Sigmoid colon (tissue), 7 donors: ENCODE results near the gene SLC7A8. TPM values are rescaled to one million over a fixed set of nuclear protein-coding genes. Genes with fewer than 3 reads are reported as not detected.
"Not testable (repeated sequence)": the region's sequence is repeated elsewhere in the genome, so short reads cannot be mapped to it uniquely, and the experiment has no call there.

ENCODE experiments used
- DNase-seq: peaks from one replicate; pipeline ENCODE4 v3.0.0-alpha.2; 2019
- H3K27ac ChIP-seq, 4 donors: fragments of 200-600 bp; sonication (generic); one replicate each; pipeline ENCODE4 v1.5.1; 2016 to 2019; ENCODE audit warnings: mild to moderate bottlenecking in 1 of 4
- H3K27me3 ChIP-seq, 3 donors: fragments of 200-600 bp; sonication (generic); one replicate each; pipeline ENCODE4 v1.5.1; 2019; ENCODE audit warnings: mild to moderate bottlenecking in 1 of 3
- H3K36me3 ChIP-seq, 4 donors: fragments of 200-600 bp; sonication (generic); one replicate each; pipeline ENCODE4 v1.5.1; 2016 to 2019
- H3K4me1 ChIP-seq, 4 donors: fragments of 200-600 bp; sonication (generic); one replicate each; pipeline ENCODE4 v1.5.1; 2017 to 2019
- H3K4me3 ChIP-seq, 4 donors: fragments of 200-600 bp; sonication (generic); one replicate each; pipeline ENCODE4 v1.5.1; 2017 to 2019; ENCODE audit warnings: mild to moderate bottlenecking in 2 of 4, moderate library complexity in 1 of 4
- H3K9me3 ChIP-seq, 4 donors: fragments of 200-600 bp in 3 of 4; sonication (generic) in 3 of 4; one replicate each; pipeline versions ENCODE4 v1.5.1 to v1.6.1; 2013 to 2019
- CTCF ChIP-seq, 4 experiments: fragments of 450-650 bp in 3 of 4; fragments of 200-600 bp in 1 of 4; IDR thresholded peaks; one replicate each; pipeline ENCODE4 v1.5.1; 2016 to 2019; ENCODE audit warnings: antibody characterized with exemption in 4 of 4, mild to moderate bottlenecking in 3 of 4, moderate library complexity in 2 of 4
- EP300 ChIP-seq, 4 donors: sonication (generic); formaldehyde crosslinking; IDR thresholded peaks; one replicate each; pipeline ENCODE4 v1.6.1; 2017; ENCODE audit warnings: antibody characterized with exemption in 4 of 4
- POLR2A ChIP-seq, 2 donors: fragments of 450-650 bp; IDR thresholded peaks; one replicate each; pipeline ENCODE4 v1.6.1; 2016; ENCODE audit warnings: antibody characterized with exemption in 2 of 2, mild to moderate bottlenecking in 2 of 2, moderate library complexity in 2 of 2
- POLR2AphosphoS5 ChIP-seq, 4 donors: sonication (generic); formaldehyde crosslinking; IDR thresholded peaks; one replicate each; pipeline ENCODE4 v1.6.1; 2017; ENCODE audit warnings: antibody characterized with exemption in 4 of 4
- WGBS, 2 donors: extraction: QIAGEN DNeasy Blood & Tissue Kit; methylation state at CpG; one replicate each; pipeline ENCODE4 v1.1.7; 2013; 5-methylcytosine and 5-hydroxymethylcytosine counted together
- intact Hi-C: fragments of 100-400 bp; cut with DNase I; formaldehyde crosslinking; loops from one replicate; pipeline ENCODE4 v1.15.1; 2023
- polyA plus RNA-seq, 3 donors: library from polyadenylated mRNA; stranded (reverse); fragments of 200-250 nt; gene quantifications; one replicate each; pipeline ENCODE4 v1.2.3, GENCODE V29; 2013
- total RNA-seq, 4 donors: library from RNA; depleted of rRNA; stranded (reverse); fragments of >200 nt; gene quantifications; one replicate each; pipeline ENCODE4 v1.1.0, GENCODE V29; 2016
- donor health status: healthy with polysubstance abuse.
- donor health status: Bipolar disorder and iron deficiency.
- donor health status: healthy.

Gene SLC7A8
- total and polyA plus RNA-seq, 7 donors = 5.5 to 24.7 (median 13.2) TPM

- Histone ChIP-seq H3K4me3 (no peak overlapping the region), H3K9me3 (no peaks in the 10 kb centered on the region), H3K27me3 (peaks cover 0 to 26% (median 3%) of the 10 kb centered on the region in 3 donors), H3K27ac (no peak overlapping the region), H3K4me1 (peaks cover 0 to 5% (median 4%) of the 10 kb centered on the region in 4 donors), H3K36me3 (no peaks in the 10 kb centered on the region)
- 86 to 90% methylated on average over 1 of the region's 1 CpG for WGBS, 2 donors
- TF ChIP-seq EP300 (IDR thresholded peaks at IDR 0.05) (no peak), CTCF (IDR thresholded peaks at IDR 0.05) (no peak), POLR2AphosphoS5 (IDR thresholded peaks at IDR 0.05) (no peak), POLR2A (IDR thresholded peaks at IDR 0.05) (no peak)
- intact Hi-C loops = no loop called here
- DNase-seq = no peak
Measured at GRCh38 chr14:23109769-23110168, 73.7 kb downstream of the SLC7A8 start.

GRCh38 chr14:23108169-23108568 is 75.3 kb downstream of the SLC7A8 start:
- intact Hi-C loops, H3K4me3 ChIP-seq, H3K27me3 ChIP-seq, H3K27ac ChIP-seq, H3K36me3 ChIP-seq, DNase-seq, H3K9me3 ChIP-seq: not testable (repeated sequence)
- 85 to 94% methylated on average over 24 of the region's 24 CpGs for WGBS, 2 donors
- H3K4me1 ChIP-seq = peaks cover 0 to 10% (median 9%) of the 10 kb centered on the region in 4 donors

DNA sequence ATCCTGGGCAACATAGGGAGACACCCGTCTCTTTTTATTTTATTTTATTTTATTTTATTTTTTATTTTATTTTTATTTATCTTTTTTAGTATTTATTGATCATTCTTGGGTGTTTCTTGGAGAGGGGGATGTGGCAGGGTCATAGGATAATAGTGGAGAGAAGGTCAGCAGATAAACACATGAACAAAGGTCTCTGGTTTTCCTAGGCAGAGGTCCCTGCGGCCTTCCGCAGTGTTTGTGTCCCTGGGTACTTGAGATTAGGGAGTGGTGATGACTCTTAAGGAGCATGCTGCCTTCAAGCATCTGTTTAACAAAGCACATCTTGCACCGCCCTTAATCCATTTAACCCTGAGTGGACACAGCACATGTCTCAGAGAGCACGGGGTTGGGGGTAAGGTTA is 75.8 kb downstream of the SLC7A8 start:
- intact Hi-C loops, H3K27me3 ChIP-seq, DNase-seq, H3K36me3 ChIP-seq, H3K27ac ChIP-seq, H3K4me3 ChIP-seq, H3K9me3 ChIP-seq: not testable (repeated sequence)
- peaks cover 0 to 10% (median 9%) of the 10 kb centered on the region in 4 donors for H3K4me1 ChIP-seq
- WGBS, 2 donors = 85 to 89% methylated on average over 1 to 3 of the region's 5 CpGs

DNA sequence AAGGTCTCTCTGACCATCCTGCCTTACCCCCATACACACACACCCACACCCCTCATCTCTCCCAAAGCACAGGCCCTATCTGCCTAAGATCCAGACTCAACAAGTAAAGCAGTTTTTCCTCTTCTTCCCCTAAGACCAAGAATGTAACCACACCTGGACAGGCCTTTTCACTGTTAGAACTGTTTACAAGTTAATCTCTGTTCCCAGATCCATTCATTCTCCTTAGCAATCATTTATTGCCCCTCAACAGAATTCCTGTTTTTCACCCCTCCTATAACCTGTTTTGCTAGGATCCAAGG is 76.8 kb downstream of the SLC7A8 start:
- Histone ChIP-seq H3K9me3 (no peaks in the 10 kb centered on the region), H3K27ac (no peak overlapping the region), H3K27me3 (peaks cover 0 to 3% (median 0%) of the 10 kb centered on the region in 3 donors), H3K4me3 (no peak overlapping the region), H3K36me3 (no peaks in the 10 kb centered on the region), H3K4me1 (peaks cover 0 to 10% (median 9%) of the 10 kb centered on the region in 4 donors)
- intact Hi-C loops = no loop called here
- DNase-seq = no peak
- no peak for TF ChIP-seq CTCF (IDR thresholded peaks at IDR 0.05)
- no peak for TF ChIP-seq EP300 (IDR thresholded peaks at IDR 0.05)
- TF ChIP-seq POLR2A (IDR thresholded peaks at IDR 0.05) = no peak
- no peak for TF ChIP-seq POLR2AphosphoS5 (IDR thresholded peaks at IDR 0.05)

- intact Hi-C loops = no loop called here
- 85 to 86% methylated on average over 4 of the region's 4 CpGs for WGBS, 2 donors
- Histone ChIP-seq H3K9me3 (no peaks in the 10 kb centered on the region), H3K4me1 (peaks cover 0 to 10% (median 9%) of the 10 kb centered on the region in 4 donors), H3K27me3 (no peaks in the 10 kb centered on the region), H3K27ac (peak overlapping the region in 1 of 4 donors; percentile 15), H3K4me3 (no peak overlapping the region), H3K36me3 (no peaks in the 10 kb centered on the region)
- DNase-seq = peak; percentile 13
- TF ChIP-seq CTCF (IDR thresholded peaks at IDR 0.05) (no peak), EP300 (IDR thresholded peaks at IDR 0.05) (no peak), POLR2AphosphoS5 (IDR thresholded peaks at IDR 0.05) (no peak), POLR2A (IDR thresholded peaks at IDR 0.05) (no peak)
Measured at GRCh38 chr14:23105348-23105824, 78.1 kb downstream of the SLC7A8 start.

DNA sequence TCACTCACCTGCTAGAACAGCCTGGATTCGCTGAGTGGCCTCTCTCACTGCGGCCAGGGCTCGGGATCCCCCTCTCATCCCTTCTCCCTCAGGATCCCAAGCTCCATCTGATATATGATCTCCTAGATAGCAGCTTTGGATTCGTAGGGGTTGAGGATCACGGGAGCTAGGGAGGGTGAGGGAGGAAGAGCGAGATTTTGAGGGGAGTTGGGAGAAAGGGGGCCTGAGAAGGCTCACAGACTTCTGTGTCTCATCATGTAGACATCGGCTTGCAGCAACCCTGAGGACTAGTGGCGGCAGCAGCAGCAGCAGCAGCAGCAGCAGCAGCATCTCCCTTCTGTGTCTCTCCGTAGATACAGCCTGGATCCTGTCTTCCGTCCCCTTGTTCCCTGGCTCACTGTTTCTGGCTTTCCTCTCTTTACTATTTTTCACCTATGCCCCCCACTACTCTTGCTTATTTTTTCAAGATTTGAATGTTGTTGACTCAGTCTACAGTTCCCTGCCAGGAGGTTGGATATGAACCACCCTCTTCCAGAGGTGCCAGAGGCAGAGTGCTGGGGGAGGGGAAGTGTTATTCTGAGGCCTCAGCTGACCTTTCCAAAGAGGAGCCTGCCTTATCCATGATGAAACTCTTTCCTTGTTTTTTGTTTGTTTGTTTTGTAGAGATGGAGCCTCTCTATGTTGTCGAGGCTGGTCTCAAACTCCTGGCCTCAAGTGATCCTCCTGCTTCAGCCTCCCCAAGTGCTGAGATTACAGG is 78.7 kb downstream of the SLC7A8 start, which contains the start of gene CIROP:
TSS of gene CIROP (minus strand) at position 399 of the 757 bp plus-strand sequence. CDS start at position 330, 69 bp downstream.
- peak within 1 kb of the TSS in 1 of 4 donors; percentile 15 for H3K27ac ChIP-seq
- DNase-seq = peak; percentile 50
- H3K36me3 ChIP-seq = no peaks in the 10 kb centered on the region
- 80 to 82% methylated on average over 11 of the region's 11 CpGs for WGBS, 2 donors
- intact Hi-C loops = no loop called here
- no peaks in the 10 kb centered on the region for H3K27me3 ChIP-seq
- H3K4me3 ChIP-seq = peak within 1 kb of the TSS in 1 of 4 donors; percentile 0
- TF ChIP-seq EP300 (IDR thresholded peaks at IDR 0.05) (no peak), CTCF (IDR thresholded peaks at IDR 0.05) (no peak), POLR2A (IDR thresholded peaks at IDR 0.05) (no peak), POLR2AphosphoS5 (IDR thresholded peaks at IDR 0.05) (no peak)
- peaks cover 0 to 11% (median 10%) of the 10 kb centered on the region in 4 donors for H3K4me1 ChIP-seq
- H3K9me3 ChIP-seq = no peaks in the 10 kb centered on the region
